ENCODE results near the gene GSTM1. TPM values are rescaled to one million over a fixed set of nuclear protein-coding genes. Genes with fewer than 3 reads are reported as not detected.
"Not testable (repeated sequence)": the region's sequence is repeated elsewhere in the genome, so short reads cannot be mapped to it uniquely, and the experiment has no call there.

GSTM1 gene
- total and polyA plus RNA-seq, 2 donors (not counting 1 experiment from before 2014, with no cell fraction given): 30.5 to 40.0 TPM

DNA sequence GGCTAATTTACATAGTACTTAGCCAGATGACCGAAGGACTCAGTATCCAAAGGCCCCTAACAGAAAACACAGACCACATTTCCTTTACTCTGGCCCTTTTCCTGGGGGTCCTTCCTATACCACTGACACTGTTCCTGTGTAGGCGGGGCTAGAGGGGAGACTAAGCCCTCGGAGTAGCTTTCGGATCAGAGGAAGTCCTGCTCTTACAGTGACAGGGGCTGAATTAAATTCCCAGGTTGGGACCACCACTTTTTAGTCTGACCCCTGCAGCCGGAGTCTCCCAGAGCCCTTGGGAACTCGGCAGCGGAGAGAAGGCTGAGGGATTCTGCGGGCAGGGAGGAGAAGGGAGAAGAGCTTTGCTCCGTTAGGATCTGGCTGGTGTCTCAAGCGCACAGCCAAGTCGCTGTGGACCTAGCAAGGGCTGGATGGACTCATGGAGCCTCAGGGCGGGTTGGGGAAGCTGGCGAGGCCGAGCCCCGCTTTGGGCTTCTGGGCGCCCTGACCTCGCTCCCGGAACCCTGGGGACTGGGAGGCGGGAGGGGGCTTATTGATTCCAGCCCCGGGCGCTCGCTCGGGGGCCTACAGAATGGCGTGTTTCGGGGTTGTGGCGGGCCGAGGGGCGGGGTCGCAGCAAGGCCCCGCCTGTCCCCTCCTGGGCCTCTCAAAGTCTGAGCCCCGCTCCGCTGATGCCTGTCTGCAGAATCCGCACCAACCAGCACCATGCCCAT is 24.1 kb downstream of the GSTM1 start, which contains the start of gene GSTM5:
Gene GSTM5, plus strand, starts transcription at position 659 of the 728 bp plus-strand sequence. Its CDS starts 62 bp downstream, at position 721.
- H3K79me2 ChIP-seq (ENCODE audit: control insufficient read depth, insufficient read depth, low read length); H3K4me1 Mint-ChIP-seq; ATAC-seq (ENCODE audit: low read depth); POLR2A ChIA-PET; H3K27me3 ChIP-seq (replicated peaks in 1 of 4; ENCODE audit: control extremely low read depth in 1 of 4, control insufficient read depth in 3 of 4, insufficient read depth in 4 of 4, low read length in 3 of 4); H4K20me1 ChIP-seq (ENCODE audit: control insufficient read depth, insufficient read depth, low read length, poor library complexity, severe bottlenecking); H3K36me3 ChIP-seq (replicated peaks in 1 of 2; ENCODE audit: control extremely low read depth in 1 of 2, control insufficient read depth in 1 of 2, extremely low read depth in 1 of 2, insufficient read depth in 2 of 2, low read length in 1 of 2); CTCF ChIA-PET; intact Hi-C loops (cut with micrococcal nuclease); H3K9me3 Mint-ChIP-seq (ENCODE audit: insufficient read depth); H3K4me1 ChIP-seq (ENCODE audit: control insufficient read depth in 2 of 2, insufficient read depth in 2 of 2, low read length in 2 of 2); H3K27ac ChIP-seq (ENCODE audit: low read length in 2 of 2); DNase-seq: not testable (repeated sequence)
- peak within 1 kb of the TSS; percentile 68 for H2AFZ ChIP-seq (ENCODE audit: insufficient read depth, low read depth, low read length, poor library complexity, severe bottlenecking)
- peak within 1 kb of the TSS; percentile 59 for H3K9ac ChIP-seq (ENCODE audit: low read length)
- H3K27ac Mint-ChIP-seq: peak within 1 kb of the TSS; percentile 86
- H3K9me3 ChIP-seq (ENCODE audit: control extremely low read depth in 1 of 3, control insufficient read depth in 2 of 3, insufficient read depth in 1 of 3, low read length in 2 of 3): peaks cover 0 to 13% (median 6%) of the 10 kb centered on the region in 3 donors
- peak within 1 kb of the TSS; percentile 87 for H3K4me3 Mint-ChIP-seq
- peak within 1 kb of the TSS in 3 of 5 experiments; percentile 39 to 61 (median 61) for H3K4me3 ChIP-seq (ENCODE audit: control extremely low read depth in 1 of 5, extremely low read depth in 1 of 5, insufficient read depth in 1 of 5, low read depth in 2 of 5, low read length in 4 of 5)
- peak within 1 kb of the TSS; percentile 68 for H3K4me2 ChIP-seq (replicated peaks; ENCODE audit: low read depth, low read length, poor library complexity, severe bottlenecking)
- H3K27me3 Mint-ChIP-seq: peaks cover 15% of the 10 kb centered on the region
- 59% methylated on average over 27 of the region's 33 CpGs for WGBS (ENCODE audit: insufficient coverage)

DNA sequence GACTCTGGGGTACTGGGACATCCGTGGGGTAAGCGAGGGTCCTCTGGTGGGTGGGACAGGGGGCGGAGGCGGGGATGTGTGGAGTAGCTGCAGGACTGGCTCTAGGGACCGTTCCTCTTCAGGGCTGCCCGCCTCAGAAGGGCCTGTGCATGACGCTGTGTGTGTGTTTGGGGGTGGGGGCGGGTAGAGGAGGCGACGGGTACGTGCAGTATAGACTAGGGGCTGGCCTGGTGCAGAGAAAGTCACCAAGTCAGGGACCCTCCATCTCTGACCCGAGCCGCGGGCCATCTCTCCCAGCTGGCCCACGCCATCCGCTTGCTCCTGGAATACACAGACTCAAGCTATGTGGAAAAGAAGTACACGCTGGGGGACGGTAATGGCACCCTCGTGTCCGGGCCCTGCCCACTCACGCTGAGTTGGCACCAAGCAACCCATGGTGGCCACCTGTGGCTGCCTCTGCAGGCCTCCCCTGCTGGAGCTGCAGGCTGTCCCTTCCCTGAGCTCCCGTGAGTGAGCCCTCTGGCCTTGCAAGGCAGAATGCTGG is 24.8 kb downstream of the GSTM1 start:
- Mint-ChIP-seq H3K27ac (no peak overlapping the region), H3K4me3 (peak overlapping the region; percentile 23), H3K27me3 (peaks cover 15% of the 10 kb centered on the region), H3K4me1 (no peaks in the 10 kb centered on the region), H3K9me3 (ENCODE audit: insufficient read depth) (peaks cover 3% of the 10 kb centered on the region)
- ATAC-seq (ENCODE audit: low read depth) (no peak), DNase-seq (no peak)
- H3K27ac ChIP-seq (ENCODE audit: low read length in 2 of 2): no peak overlapping the region
- POLR2A ChIA-PET: no interaction called here
- H3K79me2 ChIP-seq (ENCODE audit: control insufficient read depth, insufficient read depth, low read length): no peaks in the 10 kb centered on the region
- intact Hi-C loops (cut with micrococcal nuclease): no loop called here
- peaks cover 0 to 8% of the 10 kb centered on the region in 2 donors for H3K4me1 ChIP-seq (ENCODE audit: control insufficient read depth in 2 of 2, insufficient read depth in 2 of 2, low read length in 2 of 2)
- peak overlapping the region in 3 of 5 experiments; percentile 39 to 61 (median 61) for H3K4me3 ChIP-seq (ENCODE audit: control extremely low read depth in 1 of 5, extremely low read depth in 1 of 5, insufficient read depth in 1 of 5, low read depth in 2 of 5, low read length in 4 of 5)
- peak overlapping the region; percentile 59 for H3K9ac ChIP-seq (ENCODE audit: low read length)
- CTCF ChIA-PET: no interaction called here
- no peaks in the 10 kb centered on the region for H4K20me1 ChIP-seq (ENCODE audit: control insufficient read depth, insufficient read depth, low read length, poor library complexity, severe bottlenecking)
- no peaks in the 10 kb centered on the region for H3K36me3 ChIP-seq (replicated peaks in 1 of 2; ENCODE audit: control extremely low read depth in 1 of 2, control insufficient read depth in 1 of 2, extremely low read depth in 1 of 2, insufficient read depth in 2 of 2, low read length in 1 of 2)
- WGBS (ENCODE audit: insufficient coverage): 81% methylated on average over 19 of the region's 22 CpGs
- peak overlapping the region; percentile 68 for H2AFZ ChIP-seq (ENCODE audit: insufficient read depth, low read depth, low read length, poor library complexity, severe bottlenecking)
- H3K27me3 ChIP-seq (replicated peaks in 1 of 4; ENCODE audit: control extremely low read depth in 1 of 4, control insufficient read depth in 3 of 4, insufficient read depth in 4 of 4, low read length in 3 of 4): peaks cover 0 to 3% (median 0%) of the 10 kb centered on the region in 4 experiments
- H3K4me2 ChIP-seq (replicated peaks; ENCODE audit: low read depth, low read length, poor library complexity, severe bottlenecking): peak overlapping the region; percentile 68
- H3K9me3 ChIP-seq (ENCODE audit: control extremely low read depth in 1 of 3, control insufficient read depth in 2 of 3, insufficient read depth in 1 of 3, low read length in 2 of 3): peaks cover 0 to 13% (median 6%) of the 10 kb centered on the region in 3 donors
- TF ChIP-seq, protein P1, sequence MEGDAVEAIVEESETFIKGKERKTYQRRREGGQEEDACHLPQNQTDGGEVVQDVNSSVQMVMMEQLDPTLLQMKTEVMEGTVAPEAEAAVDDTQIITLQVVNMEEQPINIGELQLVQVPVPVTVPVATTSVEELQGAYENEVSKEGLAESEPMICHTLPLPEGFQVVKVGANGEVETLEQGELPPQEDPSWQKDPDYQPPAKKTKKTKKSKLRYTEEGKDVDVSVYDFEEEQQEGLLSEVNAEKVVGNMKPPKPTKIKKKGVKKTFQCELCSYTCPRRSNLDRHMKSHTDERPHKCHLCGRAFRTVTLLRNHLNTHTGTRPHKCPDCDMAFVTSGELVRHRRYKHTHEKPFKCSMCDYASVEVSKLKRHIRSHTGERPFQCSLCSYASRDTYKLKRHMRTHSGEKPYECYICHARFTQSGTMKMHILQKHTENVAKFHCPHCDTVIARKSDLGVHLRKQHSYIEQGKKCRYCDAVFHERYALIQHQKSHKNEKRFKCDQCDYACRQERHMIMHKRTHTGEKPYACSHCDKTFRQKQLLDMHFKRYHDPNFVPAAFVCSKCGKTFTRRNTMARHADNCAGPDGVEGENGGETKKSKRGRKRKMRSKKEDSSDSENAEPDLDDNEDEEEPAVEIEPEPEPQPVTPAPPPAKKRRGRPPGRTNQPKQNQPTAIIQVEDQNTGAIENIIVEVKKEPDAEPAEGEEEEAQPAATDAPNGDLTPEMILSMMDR (IDR thresholded peaks at IDR 0.05): no peak
- no peak for TF ChIP-seq EZH2 (IDR thresholded peaks at IDR 0.05; ENCODE audit: borderline replicate concordance, insufficient read depth, low read depth, low read length, poor library complexity, severe bottlenecking)
